D721Med (cell line): ENCODE data around the gene CDYL2.

Experiments used
- DNase-seq: peaks from one replicate; pipeline ENCODE4 v3.0.0; 2011; ENCODE audit warnings: low spot score; ENCODE audit not compliant: insufficient read length
- FAIRE-seq: peaks from 2 replicates; lab custom pipeline; 2011; peaks lifted over from hg19 to GRCh38; lab: Jason Lieb, UNC
- CTCF ChIP-seq: IDR thresholded peaks from 2 replicates; pipeline ENCODE4 v1.5.1; 2012; ENCODE audit warnings: mild to moderate bottlenecking, control low read depth; ENCODE audit not compliant: insufficient read depth; ENCODE audit errors: missing control alignments

Gene CDYL2

GRCh38 chr16:80623376-80623775 is 181.0 kb downstream of the CDYL2 start:
- FAIRE-seq (no peak), DNase-seq (no peak)
- no peak for TF ChIP-seq CTCF

- no peak for FAIRE-seq
- DNase-seq, result no peak
- TF ChIP-seq CTCF, result no peak
Observed at GRCh38 chr16:80622007-80622406, 182.4 kb downstream of the CDYL2 start.

- FAIRE-seq (no peak), DNase-seq (no peak)
- TF ChIP-seq CTCF, result no peak
Observed at GRCh38 chr16:80620736-80621605, 183.4 kb downstream of the CDYL2 start.

DNA sequence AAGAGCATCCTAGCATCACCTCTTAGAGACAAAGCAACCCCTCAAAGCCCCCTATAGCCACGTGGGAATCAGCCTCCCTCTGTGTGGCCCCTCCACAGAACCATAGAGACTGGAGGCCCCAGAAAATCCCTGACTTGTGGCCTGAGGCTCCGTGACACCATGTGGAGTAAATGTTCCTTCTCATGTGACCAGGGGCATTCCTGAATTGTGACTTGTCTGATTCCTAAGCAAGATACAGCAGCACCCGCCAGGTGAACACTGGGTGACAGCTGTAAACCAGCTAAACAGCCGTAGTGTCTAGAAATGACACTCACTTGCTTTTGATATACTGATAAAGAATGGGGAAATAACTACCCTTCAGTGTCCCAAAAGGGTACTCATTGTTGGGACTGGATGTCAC is 184.6 kb downstream of the CDYL2 start:
- TF ChIP-seq CTCF, result no peak

GRCh38 chr16:80618862-80619648 is 185.3 kb downstream of the CDYL2 start:
- no peak for TF ChIP-seq CTCF
- FAIRE-seq (no peak), DNase-seq (no peak)

More for the DNA sequence above, 184.6 kb downstream of the CDYL2 start:
- DNase-seq, result no peak
- no peak for FAIRE-seq

- DNase-seq (no peak), FAIRE-seq (no peak)
- TF ChIP-seq CTCF, result no peak
Observed at GRCh38 chr16:80616362-80616761, 188.0 kb downstream of the CDYL2 start.

GRCh38 chr16:80615735-80616134 is 188.7 kb downstream of the CDYL2 start:
- no peak for FAIRE-seq
- DNase-seq, result no peak
- no peak for TF ChIP-seq CTCF
